ENCODE data around the gene ZMAT5. TPM values are rescaled to one million over a fixed set of nuclear protein-coding genes. Genes with fewer than 3 reads are reported as not detected.

ZMAT5 gene
- total RNA-seq, 4 donors from 2014 or later = 16.2 to 40.1 (median 24.3) TPM

- Histone ChIP-seq H3K36me3 (peaks cover 4 to 13% of the 10 kb centered on the region in 2 donors), H3K4me3 (replicated peaks in 1 of 3) (no peak overlapping the region), H3K9me3 (no peaks in the 10 kb centered on the region), H3K4me1 (peaks cover 15% of the 10 kb centered on the region in 2 donors), H3K27me3 (no peaks in the 10 kb centered on the region), H3K27ac (no peak overlapping the region)
- intact Hi-C loops (cut with DNase I) = loop anchor here (10.0 kb wide), 1 partner anchor 61 kb away; no protein-coding TSS in a partner anchor
- no peak for TF ChIP-seq CTCF (IDR thresholded peaks at IDR 0.05)
- no peak for TF ChIP-seq POLR2A (IDR thresholded peaks at IDR 0.05)
- WGBS, 2 donors = 94 to 98% methylated on average over 14 to 28 of the region's 33 CpGs
- DNase-seq = no peak
These were observed 71.5 kb downstream of the ZMAT5 start for GRCh38 chr22:29695129-29695926.

- Histone ChIP-seq H3K27ac (no peak overlapping the region), H3K4me3 (replicated peaks in 1 of 3) (no peak overlapping the region), H3K36me3 (peaks cover 4 to 13% of the 10 kb centered on the region in 2 donors), H3K27me3 (no peaks in the 10 kb centered on the region), H3K4me1 (peaks cover 15% of the 10 kb centered on the region in 2 donors), H3K9me3 (no peaks in the 10 kb centered on the region)
- intact Hi-C loops (cut with DNase I) = loop anchor here (10.0 kb wide), 1 partner anchor 59 kb away; no protein-coding TSS in a partner anchor
- DNase-seq = no peak
- TF ChIP-seq CTCF (IDR thresholded peaks at IDR 0.05) (no peak), POLR2A (IDR thresholded peaks at IDR 0.05) (no peak)
- WGBS, 2 donors = 71 to 76% methylated on average over 9 of the region's 9 CpGs
These were observed 73.1 kb downstream of the ZMAT5 start for GRCh38 chr22:29693671-29694070.

- Histone ChIP-seq H3K4me3 (replicated peaks in 1 of 3) (no peak overlapping the region), H3K27ac (no peak overlapping the region), H3K4me1 (peaks cover 15% of the 10 kb centered on the region in 2 donors), H3K9me3 (no peaks in the 10 kb centered on the region), H3K27me3 (no peaks in the 10 kb centered on the region), H3K36me3 (peaks cover 4 to 13% of the 10 kb centered on the region in 2 donors)
- intact Hi-C loops (cut with DNase I) = loop anchor here (10.0 kb wide), 1 partner anchor 58 kb away; no protein-coding TSS in a partner anchor
- TF ChIP-seq CTCF (IDR thresholded peaks at IDR 0.05) = no peak
- DNase-seq = no peak
- 74 to 79% methylated on average over 8 of the region's 8 CpGs for WGBS, 2 donors
These were observed 73.6 kb downstream of the ZMAT5 start for GRCh38 chr22:29693161-29693560.

- H3K9me3 ChIP-seq = no peaks in the 10 kb centered on the region
- no peaks in the 10 kb centered on the region for H3K27me3 ChIP-seq
- peaks cover 4 to 13% of the 10 kb centered on the region in 2 donors for H3K36me3 ChIP-seq
- intact Hi-C loops (cut with DNase I) = loop anchor here (10.0 kb wide), 1 partner anchor 57 kb away; no protein-coding TSS in a partner anchor
- H3K27ac ChIP-seq = peak overlapping the region in 2 of 3 donors; percentile 12 to 46
- no peak overlapping the region for H3K4me3 ChIP-seq (replicated peaks in 1 of 3)
- no peak for DNase-seq
- TF ChIP-seq CTCF (IDR thresholded peaks at IDR 0.05) (no peak), POLR2A (IDR thresholded peaks at IDR 0.05) (no peak)
- 20 to 28% methylated on average over 1 to 4 of the region's 4 CpGs for WGBS, 2 donors
- peaks cover 15% of the 10 kb centered on the region in 2 donors for H3K4me1 ChIP-seq
These were observed 74.5 kb downstream of the ZMAT5 start for GRCh38 chr22:29692327-29692640.
